ENCODE results near the gene MAML2.

The MAML2 gene

GRCh38 chr11:96036863-96037262 is 306.1 kb downstream of the MAML2 start:
- no peak for DNase-seq (ENCODE audit: low read depth)

DNA sequence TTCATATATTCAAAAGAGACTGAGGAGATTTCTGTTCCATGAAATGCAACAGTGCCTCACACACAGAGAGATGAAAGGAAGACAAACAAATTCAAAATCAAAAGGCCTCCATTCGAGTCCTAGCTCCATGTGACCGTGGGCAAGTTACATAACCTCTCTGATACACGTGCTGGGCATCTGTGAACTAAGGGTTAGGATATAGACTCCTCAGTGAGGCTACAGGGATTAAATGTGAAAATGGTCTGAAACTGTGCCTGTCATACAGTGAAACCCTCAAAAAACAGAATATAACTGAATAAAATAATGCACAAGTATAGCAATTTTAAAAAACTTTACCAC is 307.3 kb downstream of the MAML2 start:
- DNase-seq (ENCODE audit: low read depth) = no peak

GRCh38 chr11:96035031-96035739 is 307.8 kb downstream of the MAML2 start:
- DNase-seq (ENCODE audit: low read depth) = peak; percentile 13

- no peak for DNase-seq (ENCODE audit: low read depth)
Observed at GRCh38 chr11:96033599-96033998, 309.4 kb downstream of the MAML2 start.

- peak; percentile 4 for DNase-seq (ENCODE audit: low read depth)
Observed at GRCh38 chr11:96033095-96033494, 309.9 kb downstream of the MAML2 start.

- no peak for DNase-seq (ENCODE audit: low read depth)
Observed at GRCh38 chr11:96028746-96029145, 314.2 kb downstream of the MAML2 start.

- DNase-seq (ENCODE audit: low read depth) = no peak
Observed at GRCh38 chr11:96027021-96027420, 316.0 kb downstream of the MAML2 start.

DNA sequence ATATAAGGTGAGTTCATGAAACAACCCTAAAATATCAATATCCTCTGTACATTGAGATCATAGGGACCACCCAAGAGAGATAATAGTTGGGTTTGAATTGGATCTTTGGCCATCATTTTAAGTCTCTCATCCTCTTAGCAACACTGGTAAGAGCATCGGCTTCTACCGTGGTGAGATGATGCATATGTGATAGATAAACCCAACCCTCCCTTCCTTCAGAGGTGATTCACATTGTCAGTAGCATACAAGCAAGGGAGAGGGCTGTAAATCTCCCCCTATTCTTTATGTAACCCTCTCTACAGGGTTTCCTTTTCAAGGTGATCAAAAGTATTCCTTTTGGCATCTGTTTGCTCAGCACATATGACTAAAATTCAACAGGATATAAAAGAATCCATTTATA is 316.7 kb downstream of the MAML2 start:
- DNase-seq (ENCODE audit: low read depth) = no peak

DNA sequence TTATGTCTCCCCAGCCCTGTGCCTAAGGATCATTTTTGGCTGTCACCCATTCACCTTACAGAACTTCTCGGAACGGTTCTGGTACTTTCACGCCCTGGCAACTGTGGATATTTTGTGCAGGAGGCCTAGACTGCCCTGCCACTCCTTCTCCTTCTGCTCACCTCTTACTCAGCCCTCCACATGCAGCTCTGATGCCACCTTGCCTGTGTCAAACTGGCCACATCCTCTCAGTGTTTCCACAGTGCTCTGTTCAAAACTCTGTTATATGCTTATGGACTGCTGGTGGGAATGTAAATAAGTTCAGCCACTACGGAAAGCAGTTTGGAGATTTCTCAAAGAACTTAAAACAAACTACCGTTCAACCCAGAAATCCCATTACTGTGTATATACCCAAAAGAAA is 318.3 kb downstream of the MAML2 start:
- no peak for DNase-seq (ENCODE audit: low read depth)

DNA sequence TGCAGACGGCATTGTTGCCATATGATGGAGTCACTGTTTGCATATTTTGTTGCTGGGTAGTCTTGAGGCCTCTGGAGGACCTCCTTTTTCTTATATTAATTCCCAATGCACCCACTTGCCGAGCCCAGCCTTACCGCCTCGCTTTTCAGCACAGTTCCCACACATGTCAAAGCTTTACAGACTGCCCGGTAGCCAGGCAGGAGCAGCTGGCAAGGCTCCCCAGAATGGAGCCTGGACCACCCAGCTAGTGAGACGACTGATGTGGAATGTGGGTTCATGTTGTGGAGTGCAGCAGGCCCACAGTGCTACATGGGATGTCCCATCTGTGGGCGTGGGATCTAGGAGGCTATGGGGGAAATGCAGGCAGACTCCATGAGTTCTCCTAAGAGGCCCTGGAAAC is 319.7 kb downstream of the MAML2 start:
- no peak for DNase-seq (ENCODE audit: low read depth)

DNA sequence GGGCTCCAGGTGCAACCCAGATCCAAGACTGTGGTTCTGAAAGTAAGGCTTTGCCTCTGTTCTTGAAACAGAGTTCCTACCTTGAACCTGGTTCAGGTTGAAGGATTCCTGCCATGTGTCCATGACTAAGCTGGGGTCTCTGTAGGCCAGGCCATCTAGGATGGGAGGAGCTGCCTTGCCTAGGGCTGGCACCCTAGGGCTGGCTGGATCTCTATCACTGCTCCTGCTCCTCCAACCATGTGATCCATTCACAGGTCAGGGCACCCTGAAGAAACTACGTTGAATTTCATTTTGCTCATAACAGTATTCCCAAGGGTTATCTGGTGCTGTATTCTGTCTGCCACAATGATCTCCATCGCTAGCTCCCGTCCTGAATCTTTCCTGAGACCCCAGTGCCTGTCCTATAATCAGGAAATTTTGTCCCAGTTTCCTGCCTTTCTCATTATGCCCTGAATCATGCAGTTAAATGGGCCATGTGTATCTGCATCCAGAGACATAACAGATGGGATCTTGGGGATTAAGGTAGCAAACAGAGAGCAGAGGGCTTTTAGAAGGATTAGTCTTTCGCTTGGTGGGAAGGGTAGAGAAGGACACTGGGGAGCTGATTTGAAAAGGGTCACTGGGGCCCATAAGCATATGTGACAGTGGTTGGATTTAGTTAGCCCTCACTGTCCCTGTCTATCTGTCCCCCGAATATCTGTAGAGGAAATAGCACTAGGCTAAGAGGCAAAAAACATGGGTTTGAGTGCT is 320.9 kb downstream of the MAML2 start:
- no peak for DNase-seq (ENCODE audit: low read depth)

GRCh38 chr11:96019810-96020747 is 322.9 kb downstream of the MAML2 start:
- DNase-seq (ENCODE audit: low read depth) = no peak

DNA sequence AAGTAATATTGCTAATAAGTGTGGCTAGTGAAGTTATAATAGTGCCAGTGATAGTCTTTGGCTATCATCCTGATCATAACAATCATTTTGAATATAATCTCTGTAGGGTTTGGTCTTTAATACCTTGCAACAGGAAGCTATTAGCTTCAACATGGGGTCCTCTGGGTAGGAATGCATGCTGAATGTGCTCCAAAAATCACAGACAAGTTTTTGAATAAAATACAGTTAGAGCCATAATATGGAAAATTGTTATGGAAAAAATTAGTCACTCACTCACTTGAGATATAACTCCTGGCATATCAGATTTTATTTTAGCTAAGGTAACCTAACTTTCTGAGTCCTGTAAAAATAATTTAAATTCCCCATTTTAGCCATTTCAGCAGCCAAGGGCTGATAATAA is 323.7 kb downstream of the MAML2 start:
- DNase-seq (ENCODE audit: low read depth) = no peak

GRCh38 chr11:96017856-96018255 is 325.1 kb downstream of the MAML2 start:
- DNase-seq (ENCODE audit: low read depth) = no peak

- no peak for DNase-seq (ENCODE audit: low read depth)
Observed at GRCh38 chr11:96016978-96017502, 326.0 kb downstream of the MAML2 start.

DNA sequence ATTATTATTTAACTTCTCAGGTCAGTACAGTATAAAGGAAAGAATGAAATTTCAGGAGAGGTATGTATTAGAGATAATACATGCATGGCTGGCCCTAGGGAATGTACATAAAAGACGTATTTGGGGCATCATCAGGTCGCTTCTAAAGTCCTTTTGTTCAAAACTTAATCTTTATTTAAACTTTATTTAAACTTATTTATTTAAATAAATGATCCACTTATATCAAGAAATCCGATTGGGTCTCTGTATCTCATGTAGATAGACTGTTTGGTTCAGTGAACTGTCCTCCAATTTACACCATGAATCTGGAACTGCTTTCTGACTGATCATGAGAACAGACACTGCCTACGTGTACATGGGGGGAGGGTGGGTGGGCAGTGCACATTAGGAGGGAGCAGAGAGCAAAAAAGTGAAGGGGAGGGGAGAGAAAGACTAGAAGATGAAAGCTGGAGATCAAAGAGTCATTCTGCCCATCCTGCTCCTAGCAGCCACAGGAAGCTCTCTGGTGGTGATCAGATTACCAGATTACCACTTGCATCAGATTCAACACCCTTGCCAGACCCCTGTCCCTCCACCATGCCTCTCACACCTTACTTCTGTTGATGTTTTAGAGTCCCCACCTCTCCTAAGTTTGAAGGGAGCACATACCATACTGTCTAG is 327.0 kb downstream of the MAML2 start:
- no peak for DNase-seq (ENCODE audit: low read depth)

GRCh38 chr11:96014217-96014616 is 328.8 kb downstream of the MAML2 start:
- DNase-seq (ENCODE audit: low read depth) = peak; percentile 33

- no peak for DNase-seq (ENCODE audit: low read depth)
Observed at GRCh38 chr11:96013461-96014213, 329.4 kb downstream of the MAML2 start.

- peak; percentile 88 for DNase-seq (ENCODE audit: low read depth)
Observed at GRCh38 chr11:96012086-96012824, 330.7 kb downstream of the MAML2 start.

GRCh38 chr11:96010683-96011082 is 332.3 kb downstream of the MAML2 start:
- no peak for DNase-seq (ENCODE audit: low read depth)
